ENCODE results near the gene MAPK8.

Gene MAPK8

GRCh38 chr10:48450233-48450740 is 143.8 kb downstream of the MAPK8 start:
- H3K27me3 ChIP-seq (ENCODE audit: control insufficient read depth in 1 of 2, insufficient read depth in 2 of 2, low read length in 2 of 2): no peaks in the 10 kb centered on the region
- H3K27ac ChIP-seq (ENCODE audit: low read depth, low read length): no peak overlapping the region
- no peak overlapping the region for H3K4me3 ChIP-seq (ENCODE audit: low read depth in 1 of 2, low read length in 2 of 2)
- H3K4me1 ChIP-seq (ENCODE audit: control insufficient read depth in 1 of 2, insufficient read depth in 2 of 2, low read length in 2 of 2): no peaks in the 10 kb centered on the region
- H3K9ac ChIP-seq (ENCODE audit: low read depth in 1 of 2, low read length in 2 of 2): no peak overlapping the region
- no peaks in the 10 kb centered on the region for H3K9me3 ChIP-seq (ENCODE audit: control insufficient read depth in 1 of 2, low read length in 2 of 2)
- H3K36me3 ChIP-seq (ENCODE audit: control insufficient read depth in 1 of 2, insufficient read depth in 2 of 2, low read length in 2 of 2): no peaks in the 10 kb centered on the region

DNA sequence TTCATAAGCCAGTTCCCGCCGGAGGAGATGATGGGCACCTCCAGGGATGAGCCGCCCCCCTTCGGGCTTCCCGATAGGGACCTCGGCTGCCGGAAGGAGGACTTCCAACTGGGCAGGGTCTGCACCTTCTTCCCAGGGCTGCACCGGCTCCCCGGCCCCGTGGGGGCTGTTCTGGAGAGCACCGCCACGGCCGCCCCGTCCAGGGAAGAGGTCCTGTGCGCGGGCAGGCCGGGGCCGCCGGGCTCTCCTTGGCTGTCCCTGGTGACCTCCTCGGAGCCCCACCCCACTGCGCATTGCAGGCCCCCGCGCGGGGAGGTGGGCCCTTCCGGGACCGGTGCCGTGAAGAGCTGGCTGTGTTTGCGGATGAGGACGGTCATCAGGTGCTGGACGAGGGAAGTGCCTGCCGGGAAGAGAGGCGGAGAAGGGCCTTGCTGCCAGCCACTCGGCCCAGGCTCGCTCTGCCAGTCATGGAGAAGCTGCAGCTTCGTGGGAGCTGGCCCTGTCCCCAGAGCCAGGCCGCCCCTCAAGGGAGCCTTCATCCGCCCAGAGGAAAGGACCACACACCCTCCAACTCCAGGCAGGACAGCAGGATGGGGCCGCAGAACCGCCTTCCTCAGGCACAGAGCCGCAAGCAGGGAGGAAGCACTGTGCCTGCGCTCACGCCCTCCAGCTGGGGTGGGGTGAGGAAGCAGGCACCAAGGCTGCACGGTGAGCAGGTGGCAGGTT is 144.4 kb downstream of the MAPK8 start:
- Histone ChIP-seq H3K9ac (ENCODE audit: low read depth in 1 of 2, low read length in 2 of 2) (no peak overlapping the region), H3K27me3 (ENCODE audit: control insufficient read depth in 1 of 2, insufficient read depth in 2 of 2, low read length in 2 of 2) (no peaks in the 10 kb centered on the region), H3K36me3 (ENCODE audit: control insufficient read depth in 1 of 2, insufficient read depth in 2 of 2, low read length in 2 of 2) (no peaks in the 10 kb centered on the region), H3K27ac (ENCODE audit: low read depth, low read length) (no peak overlapping the region), H3K4me1 (ENCODE audit: control insufficient read depth in 1 of 2, insufficient read depth in 2 of 2, low read length in 2 of 2) (no peaks in the 10 kb centered on the region), H3K9me3 (ENCODE audit: control insufficient read depth in 1 of 2, low read length in 2 of 2) (no peaks in the 10 kb centered on the region), H3K4me3 (ENCODE audit: low read depth in 1 of 2, low read length in 2 of 2) (no peak overlapping the region)

DNA sequence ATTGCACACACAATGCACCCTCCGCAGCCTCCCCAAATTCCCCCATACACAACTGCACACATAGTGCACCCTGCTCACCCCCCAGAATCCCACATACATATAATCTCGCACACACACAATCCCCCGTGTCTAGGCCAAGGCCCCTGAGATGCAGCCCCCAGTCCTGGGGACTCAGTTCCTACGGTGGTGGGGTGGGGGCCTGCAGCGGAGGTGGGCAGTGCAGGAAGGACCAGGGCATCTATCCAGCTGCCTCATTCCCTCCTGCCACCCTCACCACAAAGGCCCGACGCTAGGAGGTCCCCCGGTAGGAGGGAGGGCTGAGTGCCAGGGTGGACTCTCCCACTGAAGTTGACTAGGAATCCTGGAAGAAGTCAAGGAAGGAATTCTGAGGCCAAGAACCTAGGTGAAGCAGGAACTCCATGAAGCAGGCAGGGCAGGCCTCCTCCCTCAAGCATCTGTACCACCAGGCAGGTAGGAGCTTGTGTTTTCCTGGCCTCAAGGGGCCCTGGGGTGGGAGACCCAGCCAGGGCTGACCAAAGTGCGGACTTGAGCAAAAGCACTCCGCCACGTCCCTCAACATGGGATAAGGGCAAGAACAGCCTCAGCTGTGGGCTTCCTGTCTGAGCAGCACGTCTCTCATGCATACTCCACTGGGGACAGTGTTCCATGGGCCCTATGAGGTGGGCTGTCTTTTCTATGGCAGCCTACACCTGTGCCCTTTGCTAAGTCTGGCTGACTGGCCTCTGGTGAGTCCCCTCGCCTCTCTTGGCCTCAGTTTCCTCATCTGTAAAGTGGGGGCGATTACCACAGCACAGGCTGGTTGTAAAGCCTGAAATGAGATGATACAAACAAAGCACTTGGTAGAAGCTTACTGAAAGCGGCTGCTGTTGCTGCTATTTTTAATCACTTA is 145.7 kb downstream of the MAPK8 start:
- Histone ChIP-seq H3K27me3 (ENCODE audit: control insufficient read depth in 1 of 2, insufficient read depth in 2 of 2, low read length in 2 of 2) (no peaks in the 10 kb centered on the region), H3K36me3 (ENCODE audit: control insufficient read depth in 1 of 2, insufficient read depth in 2 of 2, low read length in 2 of 2) (no peaks in the 10 kb centered on the region), H3K9ac (ENCODE audit: low read depth in 1 of 2, low read length in 2 of 2) (no peak overlapping the region), H3K4me3 (ENCODE audit: low read depth in 1 of 2, low read length in 2 of 2) (no peak overlapping the region), H3K27ac (ENCODE audit: low read depth, low read length) (no peak overlapping the region), H3K4me1 (ENCODE audit: control insufficient read depth in 1 of 2, insufficient read depth in 2 of 2, low read length in 2 of 2) (peaks cover 0 to 5% of the 10 kb centered on the region in 2 donors), H3K9me3 (ENCODE audit: control insufficient read depth in 1 of 2, low read length in 2 of 2) (no peaks in the 10 kb centered on the region)

DNA sequence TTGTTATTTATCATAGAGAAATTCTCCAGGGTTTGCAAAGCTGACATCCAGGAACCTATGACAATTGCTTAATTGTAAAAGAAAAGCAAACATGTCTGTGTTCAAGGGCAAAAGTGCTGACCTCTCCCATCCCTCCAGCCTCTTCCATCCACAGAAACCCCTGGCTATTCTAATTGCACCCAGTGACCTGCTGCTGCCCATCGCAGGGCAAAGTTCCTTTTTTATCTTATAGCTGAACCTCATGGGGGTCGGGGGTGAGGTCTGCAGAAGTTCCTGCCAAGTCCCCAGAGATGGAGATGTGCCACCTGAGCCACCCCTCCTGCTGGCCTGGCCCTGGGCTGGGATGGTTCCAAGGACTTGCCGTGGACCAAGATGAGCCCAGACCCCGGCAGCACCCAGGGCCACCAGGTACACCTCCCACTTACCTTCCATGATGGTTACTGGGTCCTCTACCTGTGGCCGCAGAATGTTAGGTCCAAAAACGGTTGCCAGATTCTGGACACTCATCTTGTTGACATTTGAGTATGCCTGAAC is 146.5 kb downstream of the MAPK8 start:
- no peak overlapping the region for H3K27ac ChIP-seq (ENCODE audit: low read depth, low read length)
- H3K9ac ChIP-seq (ENCODE audit: low read depth in 1 of 2, low read length in 2 of 2): no peak overlapping the region
- H3K4me1 ChIP-seq (ENCODE audit: control insufficient read depth in 1 of 2, insufficient read depth in 2 of 2, low read length in 2 of 2): peaks cover 0 to 5% of the 10 kb centered on the region in 2 donors
- H3K36me3 ChIP-seq (ENCODE audit: control insufficient read depth in 1 of 2, insufficient read depth in 2 of 2, low read length in 2 of 2): no peaks in the 10 kb centered on the region
- no peaks in the 10 kb centered on the region for H3K27me3 ChIP-seq (ENCODE audit: control insufficient read depth in 1 of 2, insufficient read depth in 2 of 2, low read length in 2 of 2)
- H3K4me3 ChIP-seq (ENCODE audit: low read depth in 1 of 2, low read length in 2 of 2): no peak overlapping the region
- H3K9me3 ChIP-seq (ENCODE audit: control insufficient read depth in 1 of 2, low read length in 2 of 2): no peaks in the 10 kb centered on the region

DNA sequence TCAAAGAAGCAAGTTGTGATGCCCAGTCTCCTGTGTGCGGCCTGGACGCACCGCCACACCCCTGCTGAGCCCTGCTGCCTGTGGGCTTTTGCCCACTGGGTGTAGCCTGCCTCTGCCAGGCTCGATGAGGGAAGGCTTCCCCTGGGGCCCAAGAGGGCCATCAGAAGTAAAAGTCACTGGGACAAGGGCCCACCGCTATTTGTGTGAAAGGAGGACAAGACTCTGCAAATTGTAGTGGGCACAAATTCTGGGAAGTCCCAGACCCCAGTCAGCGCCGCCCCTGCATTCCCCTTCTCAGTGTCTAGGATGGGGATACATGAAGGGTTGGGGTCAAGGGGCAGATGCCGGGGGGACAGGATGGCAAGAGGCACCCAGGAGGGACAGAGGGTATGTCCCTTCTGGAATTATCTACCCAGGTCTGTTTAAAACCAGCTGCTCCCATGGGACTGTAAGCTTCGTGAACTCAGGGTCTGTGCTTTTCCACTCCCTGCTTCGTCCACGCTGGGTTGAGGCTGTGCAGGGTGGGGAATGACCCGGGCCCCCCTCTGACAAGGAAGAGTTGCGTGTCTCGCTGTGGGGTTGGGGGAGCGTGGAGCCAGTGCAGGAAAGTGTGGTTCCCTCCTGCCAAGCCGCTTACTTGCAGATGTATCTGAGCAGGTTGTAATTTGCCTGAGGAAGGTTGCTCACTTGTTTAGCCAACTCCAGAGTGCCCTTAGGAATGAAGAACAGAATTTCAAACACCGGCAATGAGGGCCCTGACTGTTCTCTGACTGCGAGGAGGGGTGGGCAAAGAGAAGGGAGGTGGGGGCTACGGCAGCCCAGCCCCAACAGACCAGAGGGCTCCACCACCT is 147.2 kb downstream of the MAPK8 start:
- Histone ChIP-seq H3K9ac (ENCODE audit: low read depth in 1 of 2, low read length in 2 of 2) (no peak overlapping the region), H3K9me3 (ENCODE audit: control insufficient read depth in 1 of 2, low read length in 2 of 2) (no peaks in the 10 kb centered on the region), H3K27me3 (ENCODE audit: control insufficient read depth in 1 of 2, insufficient read depth in 2 of 2, low read length in 2 of 2) (no peaks in the 10 kb centered on the region), H3K36me3 (ENCODE audit: control insufficient read depth in 1 of 2, insufficient read depth in 2 of 2, low read length in 2 of 2) (no peaks in the 10 kb centered on the region), H3K27ac (ENCODE audit: low read depth, low read length) (no peak overlapping the region), H3K4me1 (ENCODE audit: control insufficient read depth in 1 of 2, insufficient read depth in 2 of 2, low read length in 2 of 2) (peaks cover 0 to 5% of the 10 kb centered on the region in 2 donors), H3K4me3 (ENCODE audit: low read depth in 1 of 2, low read length in 2 of 2) (no peak overlapping the region)

DNA sequence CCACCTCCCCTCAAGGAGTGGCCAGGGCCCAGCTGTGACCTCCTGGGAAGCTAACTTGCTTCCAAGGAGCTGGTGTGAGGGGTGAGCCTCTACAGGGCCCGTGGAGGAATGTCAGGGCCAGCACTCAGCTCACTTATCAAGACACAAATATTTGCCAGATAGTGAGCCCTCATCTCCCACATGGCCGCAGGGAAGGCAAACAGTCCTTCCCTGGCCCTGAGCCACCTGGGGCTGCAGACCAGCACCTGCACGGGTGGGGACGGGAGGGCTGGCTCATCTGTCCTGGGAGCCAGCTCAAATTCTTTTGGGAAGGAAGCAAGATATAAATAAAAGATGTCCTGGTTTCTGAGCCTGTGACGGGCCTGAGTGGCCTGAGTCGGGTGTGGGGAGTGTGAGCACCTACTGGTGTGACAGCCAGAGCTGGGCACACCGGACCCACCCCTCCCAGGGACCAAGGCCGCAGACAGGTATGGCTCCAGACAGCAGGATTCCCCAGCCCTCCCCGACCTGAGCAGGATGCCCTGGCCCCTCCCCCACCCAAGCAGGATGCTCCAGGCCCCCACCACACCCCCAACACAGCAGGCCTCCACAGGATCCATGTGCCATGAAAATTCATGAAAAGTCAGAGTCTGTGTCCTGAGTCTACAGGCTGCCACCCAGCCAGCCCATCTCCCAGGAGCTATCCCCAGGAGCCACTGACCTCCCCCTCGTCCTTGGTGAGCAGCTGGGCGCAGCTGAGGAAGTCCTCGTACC is 148.0 kb downstream of the MAPK8 start:
- H3K4me3 ChIP-seq (ENCODE audit: low read depth in 1 of 2, low read length in 2 of 2): no peak overlapping the region
- no peak overlapping the region for H3K27ac ChIP-seq (ENCODE audit: low read depth, low read length)
- peaks cover 0 to 5% of the 10 kb centered on the region in 2 donors for H3K4me1 ChIP-seq (ENCODE audit: control insufficient read depth in 1 of 2, insufficient read depth in 2 of 2, low read length in 2 of 2)
- no peaks in the 10 kb centered on the region for H3K9me3 ChIP-seq (ENCODE audit: control insufficient read depth in 1 of 2, low read length in 2 of 2)
- H3K27me3 ChIP-seq (ENCODE audit: control insufficient read depth in 1 of 2, insufficient read depth in 2 of 2, low read length in 2 of 2): no peaks in the 10 kb centered on the region
- H3K36me3 ChIP-seq (ENCODE audit: control insufficient read depth in 1 of 2, insufficient read depth in 2 of 2, low read length in 2 of 2): no peaks in the 10 kb centered on the region
- no peak overlapping the region for H3K9ac ChIP-seq (ENCODE audit: low read depth in 1 of 2, low read length in 2 of 2)

DNA sequence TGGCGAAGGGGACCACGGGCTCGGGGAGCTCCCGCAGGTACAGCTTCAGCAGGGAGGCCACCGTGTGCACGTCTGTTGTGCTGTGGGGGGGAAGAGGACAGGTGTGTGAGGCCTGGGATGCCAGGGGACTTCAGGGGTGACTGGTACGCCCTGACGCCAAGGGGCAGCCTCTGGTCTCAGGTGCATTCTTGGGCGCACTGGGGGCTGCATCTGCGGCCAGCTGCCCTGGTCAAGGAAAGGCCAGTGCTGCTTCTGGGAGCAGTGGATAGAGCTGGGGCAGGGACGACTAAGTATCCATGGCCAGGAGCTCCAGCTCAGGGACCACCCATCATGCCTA is 148.5 kb downstream of the MAPK8 start:
- Histone ChIP-seq H3K27ac (ENCODE audit: low read depth, low read length) (no peak overlapping the region), H3K4me1 (ENCODE audit: control insufficient read depth in 1 of 2, insufficient read depth in 2 of 2, low read length in 2 of 2) (peaks cover 0 to 5% of the 10 kb centered on the region in 2 donors), H3K4me3 (ENCODE audit: low read depth in 1 of 2, low read length in 2 of 2) (no peak overlapping the region), H3K27me3 (ENCODE audit: control insufficient read depth in 1 of 2, insufficient read depth in 2 of 2, low read length in 2 of 2) (no peaks in the 10 kb centered on the region), H3K9ac (ENCODE audit: low read depth in 1 of 2, low read length in 2 of 2) (no peak overlapping the region), H3K9me3 (ENCODE audit: control insufficient read depth in 1 of 2, low read length in 2 of 2) (no peaks in the 10 kb centered on the region), H3K36me3 (ENCODE audit: control insufficient read depth in 1 of 2, insufficient read depth in 2 of 2, low read length in 2 of 2) (no peaks in the 10 kb centered on the region)

DNA sequence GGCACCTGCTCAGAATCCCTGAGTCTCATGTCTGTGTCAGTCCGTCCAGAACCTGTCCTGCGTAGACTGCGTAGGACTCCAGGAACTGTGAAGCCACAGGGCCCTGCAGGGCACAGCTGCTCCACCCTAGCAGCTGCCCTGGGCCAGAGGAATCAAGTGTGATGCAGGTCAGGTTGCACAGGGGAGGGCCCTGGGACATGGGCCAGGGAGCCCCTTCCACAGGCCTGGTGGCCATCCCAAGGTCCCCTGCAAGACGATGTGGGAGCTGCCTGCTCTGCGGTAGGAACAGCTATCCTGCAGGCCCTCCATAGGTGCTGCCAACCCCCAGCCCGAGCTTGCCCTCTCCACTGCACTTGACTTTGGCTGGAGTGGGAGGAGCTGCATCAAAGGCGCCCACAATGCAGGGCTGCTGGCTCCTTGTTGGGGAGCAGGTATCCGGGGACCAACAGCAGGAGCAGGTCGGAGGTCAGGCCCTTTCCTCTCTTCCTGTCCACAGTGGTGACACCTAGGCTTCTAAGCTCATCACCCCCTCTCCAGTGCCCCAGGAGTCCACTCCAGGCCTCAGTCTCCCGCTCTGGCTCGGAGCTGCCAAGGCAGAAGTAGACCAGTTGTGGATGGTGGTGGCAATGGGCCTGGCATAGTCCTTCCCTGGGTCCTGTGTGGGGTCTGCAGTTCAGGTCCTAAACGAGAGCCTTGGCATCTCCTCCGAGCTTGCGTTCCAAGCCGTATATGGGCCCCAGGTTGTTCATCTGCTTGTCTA is 149.1 kb downstream of the MAPK8 start:
- Histone ChIP-seq H3K4me1 (ENCODE audit: control insufficient read depth in 1 of 2, insufficient read depth in 2 of 2, low read length in 2 of 2) (peaks cover 0 to 5% of the 10 kb centered on the region in 2 donors), H3K36me3 (ENCODE audit: control insufficient read depth in 1 of 2, insufficient read depth in 2 of 2, low read length in 2 of 2) (no peaks in the 10 kb centered on the region), H3K9ac (ENCODE audit: low read depth in 1 of 2, low read length in 2 of 2) (no peak overlapping the region), H3K27ac (ENCODE audit: low read depth, low read length) (no peak overlapping the region), H3K4me3 (ENCODE audit: low read depth in 1 of 2, low read length in 2 of 2) (no peak overlapping the region), H3K9me3 (ENCODE audit: control insufficient read depth in 1 of 2, low read length in 2 of 2) (no peaks in the 10 kb centered on the region), H3K27me3 (ENCODE audit: control insufficient read depth in 1 of 2, insufficient read depth in 2 of 2, low read length in 2 of 2) (no peaks in the 10 kb centered on the region)

- H3K36me3 ChIP-seq (ENCODE audit: control insufficient read depth in 1 of 2, insufficient read depth in 2 of 2, low read length in 2 of 2): no peaks in the 10 kb centered on the region
- H3K27me3 ChIP-seq (ENCODE audit: control insufficient read depth in 1 of 2, insufficient read depth in 2 of 2, low read length in 2 of 2): no peaks in the 10 kb centered on the region
- no peak overlapping the region for H3K4me3 ChIP-seq (ENCODE audit: low read depth in 1 of 2, low read length in 2 of 2)
- H3K9me3 ChIP-seq (ENCODE audit: control insufficient read depth in 1 of 2, low read length in 2 of 2): no peaks in the 10 kb centered on the region
- H3K9ac ChIP-seq (ENCODE audit: low read depth in 1 of 2, low read length in 2 of 2): no peak overlapping the region
- H3K4me1 ChIP-seq (ENCODE audit: control insufficient read depth in 1 of 2, insufficient read depth in 2 of 2, low read length in 2 of 2): peaks cover 0 to 5% of the 10 kb centered on the region in 2 donors
- no peak overlapping the region for H3K27ac ChIP-seq (ENCODE audit: low read depth, low read length)
These were observed 149.9 kb downstream of the MAPK8 start for GRCh38 chr10:48456361-48456804.

Data from duodenal mucosa (tissue), 2 donors.